ENCODE data around the gene NOXO1. TPM values are rescaled to one million over a fixed set of nuclear protein-coding genes. Genes with fewer than 3 reads are reported as not detected.
"Not testable (repeated sequence)": the region's sequence is repeated elsewhere in the genome, so short reads cannot be mapped to it uniquely, and the experiment has no call there.

NOXO1 gene
- total RNA-seq, 2 experiments from 2014 or later: 0.23 TPM; not detected in 1

- no peak for DNase-seq
- no peak overlapping the region for H3K27ac Mint-ChIP-seq
- no peak overlapping the region for H3K4me3 Mint-ChIP-seq
- no peaks in the 10 kb centered on the region for H3K36me3 Mint-ChIP-seq (ENCODE audit: low read depth)
- H3K4me1 Mint-ChIP-seq: peaks cover 27% of the 10 kb centered on the region
- H3K27me3 Mint-ChIP-seq: no peaks in the 10 kb centered on the region
- H3K9me3 Mint-ChIP-seq: no peaks in the 10 kb centered on the region
- ChIA-PET CTCF (interaction anchor here (0.6 kb wide), 1 partner anchor 809 kb away, joined by 3 read pairs; no protein-coding TSS in a partner anchor), POLR2A (interaction anchor here (0.8 to 2.2 kb wide), 4 partner anchors 15 to 209 kb away, joined by 3 to 9 read pairs (median 3); partner anchors contain the start of genes RPS2 and TRAF7)
Measured at GRCh38 chr16:1945559-1946391, 35.5 kb downstream of the NOXO1 start.

DNA sequence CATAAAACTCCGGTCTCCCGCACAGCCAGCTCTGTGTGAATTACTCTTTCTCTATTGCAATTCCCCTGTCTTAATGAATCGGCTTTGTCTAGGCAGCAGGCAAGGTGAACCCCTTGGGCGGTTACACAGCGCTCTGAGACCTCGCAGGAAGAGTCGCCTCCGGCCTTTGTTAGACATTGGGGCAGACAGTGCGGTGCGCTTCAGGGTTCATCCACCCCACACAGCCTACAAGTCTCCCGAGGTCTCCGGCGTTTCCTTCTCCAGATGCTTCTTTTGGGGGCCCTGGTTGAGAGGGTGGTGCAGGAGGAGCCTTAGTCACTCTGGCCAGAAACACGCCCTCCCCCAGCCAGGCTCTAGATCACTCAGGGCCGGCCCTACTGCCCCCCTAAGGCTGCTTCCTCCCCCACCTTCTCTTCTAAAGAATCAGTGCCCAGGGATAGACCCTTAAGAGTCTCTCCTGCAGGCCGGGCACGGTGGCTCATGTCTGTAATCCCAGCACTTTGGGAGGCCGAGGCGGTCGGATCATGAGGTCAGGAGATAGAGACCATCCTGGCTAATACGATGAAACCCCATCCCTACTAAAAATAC, 36.6 kb downstream of the NOXO1 start:
- no peaks in the 10 kb centered on the region for H3K9me3 Mint-ChIP-seq
- H3K27ac Mint-ChIP-seq: no peak overlapping the region
- ChIA-PET CTCF (interaction anchor here (0.5 to 2.0 kb wide), 4 partner anchors 12 to 1762 kb away, joined by 3 to 9 read pairs (median 3); partner anchors contain the start of gene TBL3), POLR2A (interaction anchor here (1.2 to 2.7 kb wide), 5 partner anchors 9 to 20 kb away, joined by 3 to 32 read pairs (median 13); partner anchors contain the start of genes RPL3L and RPS2)
- H3K4me1 Mint-ChIP-seq: peaks cover 27% of the 10 kb centered on the region
- H3K27me3 Mint-ChIP-seq: no peaks in the 10 kb centered on the region
- H3K36me3 Mint-ChIP-seq (ENCODE audit: low read depth): no peaks in the 10 kb centered on the region
- H3K4me3 Mint-ChIP-seq: peak overlapping the region; percentile 84
- no peak for DNase-seq

GRCh38 chr16:1942810-1943726, 38.2 kb downstream of the NOXO1 start, which contains the start of gene MSRB1:
Gene MSRB1 (minus strand): TSS chr16:1943199. CDS start chr16:1943156, 43 bp downstream.
- H3K27ac Mint-ChIP-seq: peak within 1 kb of the TSS; percentile 70

DNA sequence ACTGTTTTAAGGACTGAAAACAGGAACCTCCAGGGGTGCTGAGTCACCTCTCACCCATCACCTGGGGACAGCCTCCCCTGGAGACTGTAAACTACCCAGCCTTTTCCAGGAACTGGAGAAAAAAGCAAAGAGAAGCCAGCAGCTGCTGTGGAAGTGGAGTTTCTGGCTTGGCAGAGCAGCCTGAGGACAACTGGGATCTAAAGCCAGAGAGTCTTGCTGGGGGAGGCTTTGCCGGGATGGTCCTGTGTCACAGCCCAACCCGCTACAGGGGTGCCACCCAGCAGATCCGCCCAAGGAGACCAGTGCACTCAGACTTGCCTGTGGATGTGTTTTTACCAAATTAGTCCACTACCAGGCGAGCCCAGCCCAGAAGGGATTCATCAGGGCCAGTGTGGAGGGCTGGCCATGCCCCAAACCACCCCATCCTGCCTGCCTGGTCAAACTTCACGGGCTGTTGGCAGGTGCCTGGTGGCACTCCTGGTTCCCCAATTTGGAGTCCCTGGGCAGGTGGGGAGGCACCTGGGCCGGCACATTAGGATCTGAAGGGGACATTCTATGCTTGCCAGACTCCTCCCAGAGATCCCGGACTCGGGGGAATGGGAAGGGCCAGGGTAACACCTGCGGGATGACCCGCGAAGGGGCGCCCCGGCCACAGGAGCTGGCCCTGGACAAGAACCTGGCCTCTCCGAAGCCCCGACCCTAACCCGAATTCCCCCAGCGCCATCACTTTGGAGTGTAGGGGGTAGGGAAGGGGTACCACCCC, 39.0 kb downstream of the NOXO1 start:
- POLR2A ChIA-PET: interaction anchor here (0.8 to 3.3 kb wide), 4 partner anchors 11 to 29 kb away, joined by 3 to 15 read pairs (median 10); partner anchors contain the start of genes RPL3L, RPS2 and TBL3
- peaks cover 27% of the 10 kb centered on the region for H3K4me1 Mint-ChIP-seq

More at GRCh38 chr16:1942810-1943726, 38.2 kb downstream of the NOXO1 start, which contains the start of gene MSRB1:
- H3K4me1 Mint-ChIP-seq: peaks cover 27% of the 10 kb centered on the region
- H3K9me3 Mint-ChIP-seq: no peaks in the 10 kb centered on the region
- DNase-seq: peak; percentile 100
- CTCF ChIA-PET: interaction anchor here (1.0 to 2.0 kb wide), 8 partner anchors 14 to 171 kb away, joined by 3 to 10 read pairs (median 4); partner anchors contain the start of genes EME2, MRPS34, NOXO1 and RPS2
- POLR2A ChIA-PET: interaction anchor here (0.6 to 2.7 kb wide), 12 partner anchors 10 to 237 kb away, joined by 3 to 32 read pairs (median 4); partner anchors contain the start of genes FAHD1, HAGH, MAPK8IP3 and NUBP2
- H3K4me3 Mint-ChIP-seq: peak within 1 kb of the TSS; percentile 84
- peaks cover 6% of the 10 kb centered on the region for H3K36me3 Mint-ChIP-seq (ENCODE audit: low read depth)
- no peaks in the 10 kb centered on the region for H3K27me3 Mint-ChIP-seq

GRCh38 chr16:1941162-1942046, 39.9 kb downstream of the NOXO1 start:
- Mint-ChIP-seq H3K4me3 (peak overlapping the region; percentile 84), H3K27ac (peak overlapping the region; percentile 44), H3K9me3 (no peaks in the 10 kb centered on the region), H3K27me3 (no peaks in the 10 kb centered on the region), H3K4me1 (peaks cover 27% of the 10 kb centered on the region), H3K36me3 (ENCODE audit: low read depth) (peaks cover 8% of the 10 kb centered on the region)
- ChIA-PET POLR2A (interaction anchor here (0.8 to 3.3 kb wide), 5 partner anchors 19 to 114 kb away, joined by 3 to 15 read pairs (median 3); partner anchors contain the start of genes FAHD1, HAGH, RPS2 and TBL3), CTCF (no interaction called here)
- DNase-seq: no peak

More for the DNA sequence above, 39.0 kb downstream of the NOXO1 start:
- CTCF ChIA-PET: interaction anchor here (1.9 kb wide), 1 partner anchor 23 kb away, joined by 10 read pairs; the partner anchor contains the start of gene RPS2
- peak; percentile 29 for DNase-seq
- no peaks in the 10 kb centered on the region for H3K27me3 Mint-ChIP-seq
- H3K27ac Mint-ChIP-seq: peak overlapping the region; percentile 70
- no peaks in the 10 kb centered on the region for H3K9me3 Mint-ChIP-seq
- peak overlapping the region; percentile 84 for H3K4me3 Mint-ChIP-seq
- peaks cover 8% of the 10 kb centered on the region for H3K36me3 Mint-ChIP-seq (ENCODE audit: low read depth)

GRCh38 chr16:1940273-1941161, 40.8 kb downstream of the NOXO1 start:
- DNase-seq: no peak
- CTCF ChIA-PET: interaction anchor here (1.1 kb wide), 1 partner anchor 12 kb away, joined by 4 read pairs; no protein-coding TSS in a partner anchor
- H3K9me3 Mint-ChIP-seq: no peaks in the 10 kb centered on the region
- POLR2A ChIA-PET: interaction anchor here (0.8 to 3.3 kb wide), 4 partner anchors 24 to 113 kb away, joined by 3 to 15 read pairs (median 4); partner anchors contain the start of genes FAHD1, HAGH, RPS2 and TBL3
- peaks cover 27% of the 10 kb centered on the region for H3K4me1 Mint-ChIP-seq
- no peaks in the 10 kb centered on the region for H3K27me3 Mint-ChIP-seq
- no peak overlapping the region for H3K4me3 Mint-ChIP-seq
- H3K27ac Mint-ChIP-seq: no peak overlapping the region
- peaks cover 8% of the 10 kb centered on the region for H3K36me3 Mint-ChIP-seq (ENCODE audit: low read depth)

DNA sequence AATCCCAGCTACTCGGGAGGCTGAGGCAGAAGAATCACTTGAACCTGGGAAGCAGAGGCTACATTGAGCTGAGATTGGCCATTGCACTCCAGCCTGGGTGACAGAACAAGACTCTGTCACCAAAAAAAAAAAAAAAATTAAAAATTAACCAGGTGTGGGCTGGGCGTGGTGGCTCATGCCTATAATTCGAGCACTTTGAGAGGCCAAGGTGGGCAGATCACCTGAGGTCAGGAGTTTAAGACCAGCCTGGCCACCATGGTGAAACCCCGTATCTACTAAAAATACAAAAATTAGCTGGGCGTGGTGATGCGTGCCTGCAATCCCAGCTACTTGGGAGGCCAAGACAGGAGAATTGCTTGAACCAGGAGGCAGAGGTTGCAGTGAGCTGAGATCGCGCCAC, 41.4 kb downstream of the NOXO1 start:
- not testable (repeated sequence) for H3K36me3 Mint-ChIP-seq (ENCODE audit: low read depth); DNase-seq; H3K27ac Mint-ChIP-seq; H3K4me3 Mint-ChIP-seq; H3K9me3 Mint-ChIP-seq; H3K27me3 Mint-ChIP-seq
- POLR2A ChIA-PET: interaction anchor here (3.3 kb wide), 1 partner anchor 25 kb away, joined by 15 read pairs; the partner anchor contains the start of gene RPS2
- CTCF ChIA-PET: interaction anchor here (1.1 kb wide), 1 partner anchor 11 kb away, joined by 4 read pairs; no protein-coding TSS in a partner anchor
- H3K4me1 Mint-ChIP-seq: peaks cover 27% of the 10 kb centered on the region

- H3K27ac Mint-ChIP-seq: no peak overlapping the region
- H3K27me3 Mint-ChIP-seq: no peaks in the 10 kb centered on the region
- H3K4me1 Mint-ChIP-seq: peaks cover 18% of the 10 kb centered on the region
- no peak overlapping the region for H3K4me3 Mint-ChIP-seq
- no peak for DNase-seq
- H3K36me3 Mint-ChIP-seq (ENCODE audit: low read depth): peaks cover 8% of the 10 kb centered on the region
- ChIA-PET POLR2A (no interaction called here), CTCF (no interaction called here)
- H3K9me3 Mint-ChIP-seq: no peaks in the 10 kb centered on the region
Measured at GRCh38 chr16:1938910-1939309, 42.4 kb downstream of the NOXO1 start.

DNA sequence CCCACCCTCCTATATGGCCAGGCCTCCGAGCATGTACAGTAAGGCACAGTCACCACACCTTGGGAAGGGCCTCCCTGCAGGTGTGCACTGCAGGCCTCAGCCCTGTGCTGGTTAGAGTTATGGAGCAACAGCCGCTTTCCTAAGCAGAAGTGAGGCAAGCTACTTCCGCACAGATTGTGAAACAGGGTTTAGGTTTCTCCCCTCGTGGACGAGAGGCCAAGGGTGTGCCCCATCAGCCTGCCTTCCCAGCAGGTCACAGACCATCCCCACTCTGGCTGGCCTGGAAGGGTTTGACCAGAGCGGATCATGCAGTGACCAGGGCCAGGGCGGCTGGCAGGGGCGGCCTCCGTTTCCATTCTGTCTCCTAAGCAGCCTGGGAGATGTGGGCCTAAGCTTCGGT, 43.0 kb downstream of the NOXO1 start:
- ChIA-PET CTCF (no interaction called here), POLR2A (no interaction called here)
- DNase-seq: no peak
- peaks cover 13% of the 10 kb centered on the region for H3K4me1 Mint-ChIP-seq
- no peaks in the 10 kb centered on the region for H3K27me3 Mint-ChIP-seq
- no peaks in the 10 kb centered on the region for H3K9me3 Mint-ChIP-seq
- peaks cover 8% of the 10 kb centered on the region for H3K36me3 Mint-ChIP-seq (ENCODE audit: low read depth)
- H3K4me3 Mint-ChIP-seq: no peak overlapping the region
- no peak overlapping the region for H3K27ac Mint-ChIP-seq

DNA sequence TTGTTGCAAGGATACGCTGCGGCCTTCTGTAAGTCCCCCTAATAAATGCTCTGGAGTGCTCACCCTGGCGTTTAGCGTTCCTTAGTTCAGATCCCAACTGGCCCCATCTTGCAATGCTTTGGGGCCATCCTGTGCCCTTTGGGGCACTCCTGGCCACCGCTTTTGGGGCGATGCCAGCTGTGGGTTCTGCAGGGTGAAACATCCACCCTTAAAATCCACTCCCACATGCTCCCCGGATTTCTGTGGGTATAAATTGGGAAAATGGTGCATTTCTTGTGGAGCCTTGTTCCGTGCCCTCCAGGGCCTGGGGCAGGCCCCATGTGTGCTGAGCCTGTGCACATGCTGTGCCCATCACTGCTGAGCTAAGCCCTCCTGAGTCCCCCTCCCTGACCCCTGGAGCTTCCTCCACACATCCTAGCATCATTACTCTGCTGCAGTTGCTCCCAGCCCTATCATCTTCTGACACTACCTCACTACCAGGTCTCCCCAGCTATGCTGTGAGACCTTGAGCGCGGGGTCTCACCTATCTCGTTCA, 44.3 kb downstream of the NOXO1 start:
- peaks cover 8% of the 10 kb centered on the region for H3K4me1 Mint-ChIP-seq
- no peak overlapping the region for H3K4me3 Mint-ChIP-seq
- no peaks in the 10 kb centered on the region for H3K9me3 Mint-ChIP-seq
- no peak for DNase-seq
- no peaks in the 10 kb centered on the region for H3K27me3 Mint-ChIP-seq
- peaks cover 8% of the 10 kb centered on the region for H3K36me3 Mint-ChIP-seq (ENCODE audit: low read depth)
- POLR2A ChIA-PET: no interaction called here
- CTCF ChIA-PET: no interaction called here
- no peak overlapping the region for H3K27ac Mint-ChIP-seq
